Neural progenitor cell (in vitro differentiated cells): ENCODE measurements around the gene PNLIP.

Experiments used
- CTCF ChIP-seq: fragments of 200-600 bp; sonication (generic); IDR thresholded peaks from 2 replicates; pipeline ENCODE4 v1.5.1; 2017; ENCODE audit warnings: antibody characterized with exemption, mild to moderate bottlenecking
- EZH2 ChIP-seq: fragments of 200-600 bp; sonication (generic); IDR thresholded peaks from 2 replicates; pipeline ENCODE4 v1.6.1; 2017; ENCODE audit warnings: antibody characterized with exemption, mild to moderate bottlenecking, moderate library complexity

- TF ChIP-seq CTCF (no peak), EZH2 (no peak)
Observed at GRCh38 chr10:116613471-116613870, 67.7 kb downstream of the PNLIP start.
